DMS53 treated with DMSO at 0.1 percent for 48 hours (cell line): ENCODE data around the gene SIL1.
"Not testable (repeated sequence)": the region's sequence is repeated elsewhere in the genome, so short reads cannot be mapped to it uniquely, and the experiment has no call there.

Experiments used
- DNase-seq: peaks from one replicate; lab custom pipeline; 2025; ENCODE audit not compliant: unreplicated experiment; lab: John Stamatoyannopoulos, UW

The SIL1 gene

GRCh38 chr5:139076111-139076510 is 122.1 kb downstream of the SIL1 start:
- no peak for DNase-seq

GRCh38 chr5:139075066-139076050 is 122.8 kb downstream of the SIL1 start:
- no peak for DNase-seq

GRCh38 chr5:139073956-139074355 is 124.2 kb downstream of the SIL1 start:
- DNase-seq: not testable (repeated sequence)

GRCh38 chr5:139068494-139069151 is 129.5 kb downstream of the SIL1 start:
- no peak for DNase-seq

- no peak for DNase-seq
Measured at GRCh38 chr5:139068060-139068459, 130.1 kb downstream of the SIL1 start.

GRCh38 chr5:139065306-139065705 is 132.9 kb downstream of the SIL1 start:
- peak; percentile 20 for DNase-seq

GRCh38 chr5:139064613-139065012 is 133.6 kb downstream of the SIL1 start:
- DNase-seq: peak; percentile 99

GRCh38 chr5:139063664-139064054 is 134.5 kb downstream of the SIL1 start:
- DNase-seq: no peak

GRCh38 chr5:139062910-139063663 is 135.1 kb downstream of the SIL1 start:
- no peak for DNase-seq

- no peak for DNase-seq
Measured at GRCh38 chr5:139061856-139062255, 136.3 kb downstream of the SIL1 start.

GRCh38 chr5:139061274-139061673 is 136.9 kb downstream of the SIL1 start:
- no peak for DNase-seq

GRCh38 chr5:139058121-139058520 is 140.0 kb downstream of the SIL1 start:
- DNase-seq: no peak

GRCh38 chr5:139057045-139057939 is 140.9 kb downstream of the SIL1 start:
- peak; percentile 50 for DNase-seq

- DNase-seq: no peak
Measured at GRCh38 chr5:139052975-139053374, 145.2 kb downstream of the SIL1 start.

- DNase-seq: no peak
Measured at GRCh38 chr5:139051392-139051791, 146.8 kb downstream of the SIL1 start.

- DNase-seq: no peak
Measured at GRCh38 chr5:139050432-139050831, 147.7 kb downstream of the SIL1 start.

GRCh38 chr5:139049780-139050179 is 148.4 kb downstream of the SIL1 start:
- no peak for DNase-seq

GRCh38 chr5:139046551-139046950 is 151.6 kb downstream of the SIL1 start:
- no peak for DNase-seq

- DNase-seq: no peak
Measured at GRCh38 chr5:139043157-139043905, 154.8 kb downstream of the SIL1 start.

- no peak for DNase-seq
Measured at GRCh38 chr5:139040081-139040480, 158.1 kb downstream of the SIL1 start.
